Measurements from ENCODE around the gene KLHL40. TPM values are rescaled to one million over a fixed set of nuclear protein-coding genes. Genes with fewer than 3 reads are reported as not detected.

Gene KLHL40
- total and polyA plus RNA-seq, 10 of the 15 experiments (the other 5 are each of a cell fraction or from before 2014, with no cell fraction given), result not detected

DNA sequence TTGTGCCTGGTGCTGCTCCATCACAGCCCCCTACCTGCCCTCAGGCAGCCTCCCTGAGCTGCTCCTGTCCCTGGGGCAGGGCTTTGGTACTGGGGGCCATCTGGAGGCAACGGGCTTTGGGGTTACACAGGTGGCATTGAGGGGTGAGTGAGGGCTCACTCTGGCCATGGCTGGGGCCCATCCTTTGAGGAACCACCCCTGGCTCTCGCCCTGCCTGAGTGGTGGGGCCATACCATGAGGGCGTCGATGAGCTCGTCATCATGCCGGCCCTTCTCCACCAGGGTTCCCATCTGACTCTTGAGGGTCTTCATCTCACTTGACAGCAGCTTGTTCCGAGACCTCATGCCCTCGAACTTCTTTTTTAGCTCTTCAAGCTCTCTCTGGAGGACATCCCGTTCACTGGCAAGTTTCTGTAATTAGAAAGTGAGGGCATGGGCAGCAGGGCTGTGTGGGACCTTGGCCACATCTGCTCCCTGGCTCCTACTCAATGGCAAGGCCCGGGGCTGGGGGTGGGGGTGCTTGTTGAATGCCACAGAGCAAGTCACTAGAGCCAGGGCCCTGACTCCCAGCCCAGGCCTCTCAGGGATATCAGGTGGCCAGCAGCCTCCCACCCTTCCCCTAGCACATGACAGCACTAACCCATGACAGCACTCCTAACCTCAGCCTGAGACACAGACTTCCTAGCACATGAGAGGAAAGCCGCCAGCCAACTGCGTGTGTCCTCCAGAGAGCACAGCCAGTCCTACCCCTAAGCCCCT, 54.2 kb downstream of the KLHL40 start:
- ChIA-PET RAD21 (ENCODE audit: unreplicated experiment) (no interaction called here), POLR2A (no interaction called here), SMC1A (ENCODE audit: uncharacterized antibody, unreplicated experiment) (no interaction called here), CTCF (interaction anchor here (0.9 kb wide), 1 partner anchor 18 kb away, joined by 3 read pairs; no protein-coding TSS in a partner anchor)
- DNase-seq (ENCODE audit: low read depth, low spot score), result no peak
- in situ Hi-C loops (cut with MboI) (loop anchor here (10.0 kb wide), 1 partner anchor 165 kb away; no protein-coding TSS in a partner anchor), intact Hi-C loops (cut with micrococcal nuclease; ENCODE audit: unreplicated experiment) (loop anchor here (5.0 to 10.0 kb wide), 3 partner anchors 87 to 195 kb away; partner anchors contain the start of gene ZBTB47)
- no peak for FAIRE-seq
- H3K9me3 ChIP-seq (replicated peaks; ENCODE audit: control insufficient read depth, insufficient read depth, low read length), result no peaks in the 10 kb centered on the region
- H3K27me3 ChIP-seq (replicated peaks in 1 of 2; ENCODE audit: control insufficient read depth in 2 of 2, insufficient read depth in 2 of 2, low read length in 1 of 2), result no peaks in the 10 kb centered on the region
- H2AFZ ChIP-seq (ENCODE audit: control insufficient read depth, low read depth, low read length), result no peak overlapping the region
- 36% methylated on average over 12 of the region's 12 CpGs for WGBS (ENCODE audit: insufficient coverage, insufficient replicate concordance, low lambda C conversion rate, missing lambda C conversion rate)
- H3K9ac ChIP-seq (ENCODE audit: control insufficient read depth, insufficient read depth, low read length), result no peak overlapping the region
- no peaks in the 10 kb centered on the region for H3K36me3 ChIP-seq (ENCODE audit: control insufficient read depth in 2 of 2, insufficient read depth in 2 of 2, low read length in 1 of 2)
- no peaks in the 10 kb centered on the region for H3K4me1 ChIP-seq (ENCODE audit: control insufficient read depth, insufficient read depth, low read length)
- no TSS peak for BruUV-seq (replicated peaks)
- TF ChIP-seq CREB1 (IDR thresholded peaks at IDR 0.05; ENCODE audit: low read depth) (no peak), BMI1 (IDR thresholded peaks at IDR 0.05; ENCODE audit: borderline replicate concordance) (no peak), ZBTB40 (IDR thresholded peaks at IDR 0.05; ENCODE audit: borderline replicate concordance) (no peak), CHD4 (IDR thresholded peaks at IDR 0.05) (no peak), KAT2A (conservative IDR thresholded peaks at IDR 0.05; ENCODE audit: control insufficient read depth, low read depth, low read length) (no peak), TCF7 (IDR thresholded peaks at IDR 0.05; ENCODE audit: borderline replicate concordance) (no peak), JUND (IDR thresholded peaks at IDR 0.05; ENCODE audit: low read depth, low read length) (no peak), CREM (IDR thresholded peaks at IDR 0.05; ENCODE audit: low read depth) (no peak), CHD2 (IDR thresholded peaks at IDR 0.05; ENCODE audit: borderline replicate concordance, low read depth, low read length) (no peak)
- TF ChIP-seq, protein P1, sequence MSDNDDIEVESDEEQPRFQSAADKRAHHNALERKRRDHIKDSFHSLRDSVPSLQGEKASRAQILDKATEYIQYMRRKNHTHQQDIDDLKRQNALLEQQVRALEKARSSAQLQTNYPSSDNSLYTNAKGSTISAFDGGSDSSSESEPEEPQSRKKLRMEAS (IDR thresholded peaks at IDR 0.05; ENCODE audit: low read depth, low read length), result no peak
- H3K4me2 ChIP-seq (ENCODE audit: control insufficient read depth, insufficient read depth), result no peak overlapping the region
- no peaks in the 10 kb centered on the region for H4K20me1 ChIP-seq (ENCODE audit: control insufficient read depth, insufficient read depth)
- no peak for ATAC-seq
- H3K27ac ChIP-seq (ENCODE audit: control insufficient read depth, insufficient read depth), result no peak overlapping the region
- H3K79me2 ChIP-seq (ENCODE audit: control insufficient read depth, insufficient read depth, low read length), result no peaks in the 10 kb centered on the region
- H3K4me3 ChIP-seq, result no peak overlapping the region
